Gastroesophageal sphincter (tissue), 4 donors: ENCODE results near the gene CHST11. TPM values are rescaled to one million over a fixed set of nuclear protein-coding genes. Genes with fewer than 3 reads are reported as not detected.

ENCODE experiments used
- ATAC-seq: fragments of 150-250 bp; one replicate; pipeline ENCODE4 v1.9.1; 2016; ENCODE audit warnings: mild to moderate bottlenecking, moderate library complexity
- H3K27ac ChIP-seq, 4 donors: fragments of 200-600 bp; sonication (generic) in 3 of 4; 1 replicate in 3 of 4; 2 replicates in 1 of 4; pipeline ENCODE4 v1.5.1; 2016 to 2019
- H3K27me3 ChIP-seq: fragments of 200-600 bp; sonication (generic); one replicate; pipeline ENCODE4 v1.5.1; 2019
- H3K36me3 ChIP-seq, 2 donors: fragments of 200-600 bp; sonication (generic); one replicate each; pipeline ENCODE4 v1.5.1; 2019; ENCODE audit warnings: control low read depth in 1 of 2
- H3K4me1 ChIP-seq, 3 donors: fragments of 200-600 bp; sonication (generic); 1 replicate in 2 of 3; 2 replicates in 1 of 3; pipeline ENCODE4 v1.5.1; 2016 to 2019; ENCODE audit warnings: control low read depth in 2 of 3
- H3K4me3 ChIP-seq, 2 donors: fragments of 200-600 bp; sonication (generic); one replicate each; pipeline ENCODE4 v1.5.1; 2019; ENCODE audit warnings: mild to moderate bottlenecking in 1 of 2, moderate library complexity in 1 of 2
- H3K9me3 ChIP-seq, 3 donors: fragments of 200-600 bp; sonication (generic); one replicate each; pipeline ENCODE4 v1.5.1; 2017 to 2019; ENCODE audit warnings: control low read depth in 2 of 3
- CTCF ChIP-seq, 4 experiments: fragments of 200-600 bp in 2 of 4; fragments of 450-650 bp in 2 of 4; sonication (generic) in 1 of 4; IDR thresholded peaks; one replicate each; pipeline ENCODE4 v1.5.1; 2017 to 2019; ENCODE audit warnings: antibody characterized with exemption in 4 of 4, mild to moderate bottlenecking in 2 of 4, moderate library complexity in 2 of 4
- EP300 ChIP-seq: sonication (generic); formaldehyde crosslinking; IDR thresholded peaks from one replicate; pipeline ENCODE4 v1.6.1; 2017; ENCODE audit warnings: antibody characterized with exemption, mild to moderate bottlenecking
- POLR2A ChIP-seq, 2 donors: fragments of 450-650 bp; IDR thresholded peaks; one replicate each; pipeline ENCODE4 v1.6.1; 2017; ENCODE audit warnings: antibody characterized with exemption in 2 of 2, mild to moderate bottlenecking in 2 of 2, moderate library complexity in 1 of 2
- POLR2AphosphoS5 ChIP-seq: sonication (generic); formaldehyde crosslinking; IDR thresholded peaks from one replicate; pipeline ENCODE4 v1.6.1; 2017; ENCODE audit warnings: antibody characterized with exemption
- WGBS, 2 donors: methylation state at CpG; one replicate each; pipeline ENCODE4 v1.1.5; 2018; ENCODE audit warnings: low coverage in 1 of 2; 5-methylcytosine and 5-hydroxymethylcytosine counted together
- total RNA-seq, 4 donors: library from RNA; depleted of rRNA; stranded (reverse); fragments of >200 nt; gene quantifications; one replicate each; pipeline ENCODE4 v1.1.0, GENCODE V29; 2016

Gene CHST11
- total RNA-seq, 4 donors from 2014 or later = 4.3 to 15.6 (median 11.0) TPM

GRCh38 chr12:104585448-104586055, 128.8 kb downstream of the CHST11 start:
- Histone ChIP-seq H3K27me3 (no peaks in the 10 kb centered on the region), H3K9me3 (no peaks in the 10 kb centered on the region), H3K4me1 (peaks cover 0 to 21% (median 0%) of the 10 kb centered on the region in 3 donors), H3K4me3 (no peak overlapping the region), H3K27ac (no peak overlapping the region), H3K36me3 (no peaks in the 10 kb centered on the region)
- 93 to 100% methylated on average over 4 of the region's 4 CpGs for WGBS, 2 donors
- no peak for ATAC-seq
- TF ChIP-seq EP300 (no peak), POLR2A (IDR thresholded peaks at IDR 0.05) (no peak), POLR2AphosphoS5 (no peak), CTCF (IDR thresholded peaks at IDR 0.05) (no peak)

GRCh38 chr12:104586351-104586919, 129.7 kb downstream of the CHST11 start:
- no peak for ATAC-seq
- no peak overlapping the region for H3K4me3 ChIP-seq
- no peak overlapping the region for H3K27ac ChIP-seq
- no peaks in the 10 kb centered on the region for H3K9me3 ChIP-seq
- WGBS, 2 donors = 18 to 52% methylated on average over 6 of the region's 7 CpGs
- no peak for TF ChIP-seq CTCF (IDR thresholded peaks at IDR 0.05)
- no peak for TF ChIP-seq POLR2A (IDR thresholded peaks at IDR 0.05)
- TF ChIP-seq EP300 = no peak
- TF ChIP-seq POLR2AphosphoS5 = no peak
- no peaks in the 10 kb centered on the region for H3K27me3 ChIP-seq
- H3K4me1 ChIP-seq = peaks cover 0 to 15% (median 0%) of the 10 kb centered on the region in 3 donors
- no peaks in the 10 kb centered on the region for H3K36me3 ChIP-seq

GRCh38 chr12:104588047-104588920, 131.5 kb downstream of the CHST11 start:
- TF ChIP-seq POLR2AphosphoS5 = no peak
- no peak for TF ChIP-seq POLR2A (IDR thresholded peaks at IDR 0.05)
- TF ChIP-seq CTCF (IDR thresholded peaks at IDR 0.05) = no peak
- no peak for TF ChIP-seq EP300
- Histone ChIP-seq H3K27me3 (no peaks in the 10 kb centered on the region), H3K9me3 (no peaks in the 10 kb centered on the region), H3K27ac (no peak overlapping the region), H3K4me1 (peaks cover 0 to 11% (median 0%) of the 10 kb centered on the region in 3 donors), H3K4me3 (no peak overlapping the region), H3K36me3 (no peaks in the 10 kb centered on the region)
- WGBS, 2 donors = 83 to 100% methylated on average over 2 to 10 of the region's 11 CpGs
- ATAC-seq = no peak

- ATAC-seq = no peak
- TF ChIP-seq EP300 = no peak
- no peak for TF ChIP-seq CTCF (IDR thresholded peaks at IDR 0.05)
- TF ChIP-seq POLR2AphosphoS5 = no peak
- no peak for TF ChIP-seq POLR2A (IDR thresholded peaks at IDR 0.05)
- 61 to 73% methylated on average over 3 to 5 of the region's 5 CpGs for WGBS, 2 donors
- no peaks in the 10 kb centered on the region for H3K36me3 ChIP-seq
- no peaks in the 10 kb centered on the region for H3K27me3 ChIP-seq
- H3K4me1 ChIP-seq = peaks cover 0 to 11% (median 0%) of the 10 kb centered on the region in 3 donors
- H3K27ac ChIP-seq = no peak overlapping the region
- H3K4me3 ChIP-seq = no peak overlapping the region
- no peaks in the 10 kb centered on the region for H3K9me3 ChIP-seq
These were observed 132.3 kb downstream of the CHST11 start for GRCh38 chr12:104588921-104589590.
